Measurements from ENCODE around the gene SLC22A12. TPM values are rescaled to one million over a fixed set of nuclear protein-coding genes. Genes with fewer than 3 reads are reported as not detected.

The SLC22A12 gene
- polyA plus RNA-seq, 1 of the 3 experiments (the other 2 are of a cell fraction) = not detected

DNA sequence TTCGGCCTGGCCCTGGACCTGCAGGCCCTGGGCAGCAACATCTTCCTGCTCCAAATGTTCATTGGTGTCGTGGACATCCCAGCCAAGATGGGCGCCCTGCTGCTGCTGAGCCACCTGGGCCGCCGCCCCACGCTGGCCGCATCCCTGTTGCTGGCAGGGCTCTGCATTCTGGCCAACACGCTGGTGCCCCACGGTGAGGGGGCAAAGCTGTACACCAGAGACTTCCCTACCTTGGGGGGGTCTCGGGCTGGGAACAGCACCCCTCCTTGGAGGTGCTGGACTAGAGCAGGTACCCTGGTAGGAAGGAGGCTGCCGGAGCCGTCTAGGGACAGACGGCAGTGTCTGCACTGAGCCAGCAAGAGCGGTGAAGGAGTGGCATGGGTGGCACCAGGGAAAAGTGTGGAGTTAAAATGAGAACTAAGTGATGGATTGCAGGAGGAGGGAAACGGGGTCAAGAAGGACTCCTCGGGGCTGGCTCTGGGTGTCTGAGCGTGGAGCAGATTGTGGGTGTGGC is 8.7 kb downstream of the SLC22A12 start:
- H3K4me1 ChIP-seq (ENCODE audit: control insufficient read depth in 1 of 2, insufficient read depth in 2 of 2, low read depth in 1 of 2, low read length in 1 of 2) = no peaks in the 10 kb centered on the region; a peak in 1 of 4 replicates

DNA sequence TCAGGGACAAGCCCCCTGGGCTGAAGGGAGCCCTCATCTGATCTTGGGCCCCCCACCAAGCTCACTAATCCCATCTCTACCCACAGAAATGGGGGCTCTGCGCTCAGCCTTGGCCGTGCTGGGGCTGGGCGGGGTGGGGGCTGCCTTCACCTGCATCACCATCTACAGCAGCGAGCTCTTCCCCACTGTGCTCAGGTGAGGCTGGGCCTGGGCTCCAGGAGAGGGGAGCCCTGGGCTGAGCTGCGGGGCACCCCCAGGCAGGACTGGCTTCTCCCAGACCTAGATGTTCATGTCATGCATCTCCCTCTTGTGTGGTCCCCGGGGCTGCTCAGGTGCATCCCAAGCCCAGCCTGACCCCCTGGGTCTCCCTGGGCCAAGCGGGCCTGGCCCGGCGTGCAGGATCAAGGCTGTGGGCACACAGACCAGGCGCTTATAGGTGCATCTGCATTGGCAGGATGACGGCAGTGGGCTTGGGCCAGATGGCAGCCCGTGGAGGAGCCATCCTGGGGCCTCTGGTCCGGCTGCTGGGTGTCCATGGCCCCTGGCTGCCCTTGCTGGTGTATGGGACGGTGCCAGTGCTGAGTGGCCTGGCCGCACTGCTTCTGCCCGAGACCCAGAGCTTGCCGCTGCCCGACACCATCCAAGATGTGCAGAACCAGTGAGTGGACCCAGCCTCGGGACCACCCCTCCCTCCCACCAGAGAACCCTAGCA is 9.4 kb downstream of the SLC22A12 start:
- Histone ChIP-seq H3K4me2 (no peak overlapping the region), H3K9me2 (no peaks in the 10 kb centered on the region), H3K79me2 (ENCODE audit: insufficient read depth) (no peaks in the 10 kb centered on the region), H3K9ac (no peak overlapping the region), H3K36me3 (replicated peaks in 1 of 2; ENCODE audit: control insufficient read depth in 1 of 2, insufficient read depth in 2 of 2, low read length in 1 of 2) (no peaks in the 10 kb centered on the region), H2AFZ (ENCODE audit: low read depth) (no peak overlapping the region), H4K20me1 (ENCODE audit: insufficient read depth) (no peaks in the 10 kb centered on the region), H3K9me3 (no peaks in the 10 kb centered on the region), H3K4me1 (ENCODE audit: control insufficient read depth in 1 of 2, insufficient read depth in 2 of 2, low read depth in 1 of 2, low read length in 1 of 2) (no peaks in the 10 kb centered on the region; a peak in 1 of 4 replicates), H3K27me3 (ENCODE audit: insufficient read depth) (0 out of 2 replicates have a peak, but pooled peaks cover 5% of the 10 kb centered on the region), H3F3A (replicated peaks; ENCODE audit: insufficient read depth) (no peaks in the 10 kb centered on the region), H3K27ac (ENCODE audit: low read depth in 2 of 2, low read length in 1 of 2) (no peak overlapping the region), H3K4me3 (ENCODE audit: low read depth in 2 of 2, low read length in 1 of 2) (no peak overlapping the region)
- POLR2A ChIA-PET = no interaction called here
- WGBS (ENCODE audit: low lambda C conversion rate) = 46% methylated on average over 9 of the region's 19 CpGs
- CTCF ChIA-PET = interaction anchor here (0.9 to 1.7 kb wide), 2 partner anchors 19 to 48 kb away, joined by 3 to 5 read pairs; no protein-coding TSS in a partner anchor
- DNase-seq = no peak
- no peak for TF ChIP-seq POLR2AphosphoS5 (IDR thresholded peaks at IDR 0.05; ENCODE audit: low read depth, low read length)
- no peak for TF ChIP-seq GABPA (IDR thresholded peaks at IDR 0.05; ENCODE audit: low read depth)
- no peak for TF ChIP-seq CHD2 (IDR thresholded peaks at IDR 0.05; ENCODE audit: low read length, partially characterized antibody)
- TF ChIP-seq MXI1 (IDR thresholded peaks at IDR 0.05; ENCODE audit: low read depth, low read length) = no peak
- no peak for TF ChIP-seq NFIC (IDR thresholded peaks at IDR 0.05; ENCODE audit: borderline replicate concordance)
- TF ChIP-seq, protein P1, sequence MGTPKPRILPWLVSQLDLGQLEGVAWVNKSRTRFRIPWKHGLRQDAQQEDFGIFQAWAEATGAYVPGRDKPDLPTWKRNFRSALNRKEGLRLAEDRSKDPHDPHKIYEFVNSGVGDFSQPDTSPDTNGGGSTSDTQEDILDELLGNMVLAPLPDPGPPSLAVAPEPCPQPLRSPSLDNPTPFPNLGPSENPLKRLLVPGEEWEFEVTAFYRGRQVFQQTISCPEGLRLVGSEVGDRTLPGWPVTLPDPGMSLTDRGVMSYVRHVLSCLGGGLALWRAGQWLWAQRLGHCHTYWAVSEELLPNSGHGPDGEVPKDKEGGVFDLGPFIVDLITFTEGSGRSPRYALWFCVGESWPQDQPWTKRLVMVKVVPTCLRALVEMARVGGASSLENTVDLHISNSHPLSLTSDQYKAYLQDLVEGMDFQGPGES (IDR thresholded peaks at IDR 0.05; ENCODE audit: low read depth, low read length) = no peak
- TF ChIP-seq, protein P2, sequence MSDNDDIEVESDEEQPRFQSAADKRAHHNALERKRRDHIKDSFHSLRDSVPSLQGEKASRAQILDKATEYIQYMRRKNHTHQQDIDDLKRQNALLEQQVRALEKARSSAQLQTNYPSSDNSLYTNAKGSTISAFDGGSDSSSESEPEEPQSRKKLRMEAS (IDR thresholded peaks at IDR 0.05; ENCODE audit: low read depth) = no peak
- no peak for TF ChIP-seq TCF12 (IDR thresholded peaks at IDR 0.05)
- no peak for TF ChIP-seq RXRA (IDR thresholded peaks at IDR 0.05; ENCODE audit: borderline replicate concordance, low read depth)
- TF ChIP-seq FOSL2 (IDR thresholded peaks at IDR 0.05; ENCODE audit: borderline replicate concordance, low read depth) = no peak
- TF ChIP-seq ELF1 (IDR thresholded peaks at IDR 0.05) = no peak
- TF ChIP-seq, protein P3, sequence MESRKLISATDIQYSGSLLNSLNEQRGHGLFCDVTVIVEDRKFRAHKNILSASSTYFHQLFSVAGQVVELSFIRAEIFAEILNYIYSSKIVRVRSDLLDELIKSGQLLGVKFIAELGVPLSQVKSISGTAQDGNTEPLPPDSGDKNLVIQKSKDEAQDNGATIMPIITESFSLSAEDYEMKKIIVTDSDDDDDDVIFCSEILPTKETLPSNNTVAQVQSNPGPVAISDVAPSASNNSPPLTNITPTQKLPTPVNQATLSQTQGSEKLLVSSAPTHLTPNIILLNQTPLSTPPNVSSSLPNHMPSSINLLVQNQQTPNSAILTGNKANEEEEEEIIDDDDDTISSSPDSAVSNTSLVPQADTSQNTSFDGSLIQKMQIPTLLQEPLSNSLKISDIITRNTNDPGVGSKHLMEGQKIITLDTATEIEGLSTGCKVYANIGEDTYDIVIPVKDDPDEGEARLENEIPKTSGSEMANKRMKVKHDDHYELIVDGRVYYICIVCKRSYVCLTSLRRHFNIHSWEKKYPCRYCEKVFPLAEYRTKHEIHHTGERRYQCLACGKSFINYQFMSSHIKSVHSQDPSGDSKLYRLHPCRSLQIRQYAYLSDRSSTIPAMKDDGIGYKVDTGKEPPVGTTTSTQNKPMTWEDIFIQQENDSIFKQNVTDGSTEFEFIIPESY (IDR thresholded peaks at IDR 0.05; ENCODE audit: borderline replicate concordance, low read depth) = no peak
- no peak for TF ChIP-seq EP300 (IDR thresholded peaks at IDR 0.05; ENCODE audit: borderline replicate concordance in 1 of 2, low read depth in 1 of 2, low read length in 1 of 2)

More for the DNA sequence above, 8.7 kb downstream of the SLC22A12 start:
- Histone ChIP-seq H3K79me2 (ENCODE audit: insufficient read depth) (no peaks in the 10 kb centered on the region), H3K9ac (no peak overlapping the region), H3K4me2 (no peak overlapping the region), H3K36me3 (replicated peaks in 1 of 2; ENCODE audit: control insufficient read depth in 1 of 2, insufficient read depth in 2 of 2, low read length in 1 of 2) (no peaks in the 10 kb centered on the region), H3K9me3 (no peaks in the 10 kb centered on the region), H3K9me2 (no peaks in the 10 kb centered on the region), H3K27me3 (ENCODE audit: insufficient read depth) (0 out of 2 replicates have a peak, but pooled peaks cover 5% of the 10 kb centered on the region), H4K20me1 (ENCODE audit: insufficient read depth) (no peaks in the 10 kb centered on the region), H3K4me3 (ENCODE audit: low read depth in 2 of 2, low read length in 1 of 2) (no peak overlapping the region), H2AFZ (ENCODE audit: low read depth) (no peak overlapping the region), H3K27ac (ENCODE audit: low read depth in 2 of 2, low read length in 1 of 2) (no peak overlapping the region), H3F3A (replicated peaks; ENCODE audit: insufficient read depth) (no peaks in the 10 kb centered on the region)
- no peak for DNase-seq
- WGBS (ENCODE audit: low lambda C conversion rate) = 74% methylated on average over 15 of the region's 17 CpGs
- TF ChIP-seq, protein P4, sequence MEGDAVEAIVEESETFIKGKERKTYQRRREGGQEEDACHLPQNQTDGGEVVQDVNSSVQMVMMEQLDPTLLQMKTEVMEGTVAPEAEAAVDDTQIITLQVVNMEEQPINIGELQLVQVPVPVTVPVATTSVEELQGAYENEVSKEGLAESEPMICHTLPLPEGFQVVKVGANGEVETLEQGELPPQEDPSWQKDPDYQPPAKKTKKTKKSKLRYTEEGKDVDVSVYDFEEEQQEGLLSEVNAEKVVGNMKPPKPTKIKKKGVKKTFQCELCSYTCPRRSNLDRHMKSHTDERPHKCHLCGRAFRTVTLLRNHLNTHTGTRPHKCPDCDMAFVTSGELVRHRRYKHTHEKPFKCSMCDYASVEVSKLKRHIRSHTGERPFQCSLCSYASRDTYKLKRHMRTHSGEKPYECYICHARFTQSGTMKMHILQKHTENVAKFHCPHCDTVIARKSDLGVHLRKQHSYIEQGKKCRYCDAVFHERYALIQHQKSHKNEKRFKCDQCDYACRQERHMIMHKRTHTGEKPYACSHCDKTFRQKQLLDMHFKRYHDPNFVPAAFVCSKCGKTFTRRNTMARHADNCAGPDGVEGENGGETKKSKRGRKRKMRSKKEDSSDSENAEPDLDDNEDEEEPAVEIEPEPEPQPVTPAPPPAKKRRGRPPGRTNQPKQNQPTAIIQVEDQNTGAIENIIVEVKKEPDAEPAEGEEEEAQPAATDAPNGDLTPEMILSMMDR (IDR thresholded peaks at IDR 0.05) = no peak
- no peak for TF ChIP-seq YY1 (IDR thresholded peaks at IDR 0.05; ENCODE audit: low read depth)
- TF ChIP-seq NRF1 (IDR thresholded peaks at IDR 0.05; ENCODE audit: low read depth, low read length) = no peak
- no peak for TF ChIP-seq MXI1 (IDR thresholded peaks at IDR 0.05; ENCODE audit: low read depth, low read length)
- no peak for TF ChIP-seq GABPA (IDR thresholded peaks at IDR 0.05; ENCODE audit: low read depth)
- TF ChIP-seq, protein P3 (IDR thresholded peaks at IDR 0.05; ENCODE audit: borderline replicate concordance, low read depth) = no peak
- TF ChIP-seq RXRA (IDR thresholded peaks at IDR 0.05; ENCODE audit: borderline replicate concordance, low read depth) = no peak
- CTCF ChIA-PET = interaction anchor here (0.9 to 1.2 kb wide), 2 partner anchors 18 to 151 kb away, joined by 3 read pairs; no protein-coding TSS in a partner anchor
- POLR2A ChIA-PET = no interaction called here
